ENCODE measurements around the gene PMPCB. TPM values are rescaled to one million over a fixed set of nuclear protein-coding genes. Genes with fewer than 3 reads are reported as not detected.
"Not testable (repeated sequence)": the region's sequence is repeated elsewhere in the genome, so short reads cannot be mapped to it uniquely, and the experiment has no call there.

The PMPCB gene
- 10 to 100 TPM; 20.6 to 64.6 (median 46.3) TPM for total RNA-seq

- TF ChIP-seq POLR2A (IDR thresholded peaks at IDR 0.05) (peak; percentile 44), EP300 (IDR thresholded peaks at IDR 0.05; ENCODE audit: low read depth) (no peak), POLR2AphosphoS5 (IDR thresholded peaks at IDR 0.05) (peak; percentile 13 to 74 (median 50)), CTCF (IDR thresholded peaks at IDR 0.05) (peak; percentile 95 to 98 (median 96))
- H3K9me3 ChIP-seq = no peaks in the 10 kb centered on the region
- H3K4me3 ChIP-seq = peak within 1 kb of the TSS; percentile 32 to 92 (median 71)
- H3K4me1 ChIP-seq = peaks cover 7 to 25% (median 15%) of the 10 kb centered on the region in 4 donors
- in situ Hi-C loops (cut with MboI; ENCODE audit: low pct_ligation_motif_present in 1 of 4, low pct_unique_long_range_greater_than_20kb in 1 of 4, low sequenced_read_pairs in 3 of 4) = loop anchor here in 1 of 4 donors (25.0 kb wide), 1 partner anchor 210 kb away; the partner anchor contains the start of gene ARMC10
- peak; percentile 97 for DNase-seq
- H3K36me3 ChIP-seq = peaks cover 0 to 28% (median 8%) of the 10 kb centered on the region in 4 donors
- intact Hi-C loops (cut with DNase I; ENCODE audit: low total_unique reads) = no loop called here
- H3K27me3 ChIP-seq = no peaks in the 10 kb centered on the region
- peak within 1 kb of the TSS; percentile 72 to 89 (median 86) for H3K27ac ChIP-seq
- WGBS, 2 donors (ENCODE audit: low coverage in 1 of 2) = 2 to 8% methylated on average over 9 to 50 of the region's 52 CpGs
These were observed at the start of gene PMPCB for GRCh38 chr7:103296901-103297836. PMPCB (plus strand) TSS chr7:103297435; CDS start chr7:103297460, 25 bp downstream.

- H3K4me3 ChIP-seq = not testable (repeated sequence)
These were observed 43.3 kb upstream of the PMPCB start for GRCh38 chr7:103253699-103254506.

GRCh38 chr7:103264054-103264453 lies 33.2 kb upstream of the PMPCB start:
- H3K4me3 ChIP-seq; DNase-seq; H3K27me3 ChIP-seq; H3K36me3 ChIP-seq; in situ Hi-C loops (cut with MboI; ENCODE audit: low pct_ligation_motif_present in 1 of 4, low pct_unique_long_range_greater_than_20kb in 1 of 4, low sequenced_read_pairs in 3 of 4); H3K4me1 ChIP-seq; H3K9me3 ChIP-seq; H3K27ac ChIP-seq; intact Hi-C loops (cut with DNase I; ENCODE audit: low total_unique reads): not testable (repeated sequence)
- WGBS, 2 donors (ENCODE audit: low coverage in 1 of 2) = 67 to 89% methylated on average over 1 to 2 of the region's 2 CpGs

More at GRCh38 chr7:103253699-103254506, 43.3 kb upstream of the PMPCB start:
- H3K27ac ChIP-seq; in situ Hi-C loops (cut with MboI; ENCODE audit: low pct_ligation_motif_present in 1 of 4, low pct_unique_long_range_greater_than_20kb in 1 of 4, low sequenced_read_pairs in 3 of 4); H3K9me3 ChIP-seq; H3K36me3 ChIP-seq; H3K4me1 ChIP-seq; DNase-seq; H3K27me3 ChIP-seq; intact Hi-C loops (cut with DNase I; ENCODE audit: low total_unique reads): not testable (repeated sequence)
- WGBS, 2 donors (ENCODE audit: low coverage in 1 of 2) = 29 to 38% methylated on average over 3 of the region's 3 CpGs

GRCh38 chr7:103266229-103266628 lies 31.0 kb upstream of the PMPCB start:
- H3K9me3 ChIP-seq; H3K4me3 ChIP-seq; H3K27me3 ChIP-seq; H3K27ac ChIP-seq; H3K36me3 ChIP-seq; DNase-seq; H3K4me1 ChIP-seq; intact Hi-C loops (cut with DNase I; ENCODE audit: low total_unique reads); in situ Hi-C loops (cut with MboI; ENCODE audit: low pct_ligation_motif_present in 1 of 4, low pct_unique_long_range_greater_than_20kb in 1 of 4, low sequenced_read_pairs in 3 of 4): not testable (repeated sequence)
- WGBS, 2 donors (ENCODE audit: low coverage in 1 of 2) = 52% methylated on average over 2 of the region's 2 CpGs; no CpG with 5 or more reads in 1 of the 2 donors

- H3K27me3 ChIP-seq; H3K27ac ChIP-seq; H3K4me3 ChIP-seq; H3K9me3 ChIP-seq; H3K36me3 ChIP-seq; H3K4me1 ChIP-seq; in situ Hi-C loops (cut with MboI; ENCODE audit: low pct_ligation_motif_present in 1 of 4, low pct_unique_long_range_greater_than_20kb in 1 of 4, low sequenced_read_pairs in 3 of 4); intact Hi-C loops (cut with DNase I; ENCODE audit: low total_unique reads); DNase-seq: not testable (repeated sequence)
- 93 to 94% methylated on average over 6 of the region's 6 CpGs for WGBS, 2 donors (ENCODE audit: low coverage in 1 of 2)
These were observed 23.9 kb upstream of the PMPCB start for GRCh38 chr7:103273374-103273773.

GRCh38 chr7:103274867-103275266 lies 22.4 kb upstream of the PMPCB start:
- H3K4me1 ChIP-seq; H3K9me3 ChIP-seq; H3K27me3 ChIP-seq; intact Hi-C loops (cut with DNase I; ENCODE audit: low total_unique reads); H3K36me3 ChIP-seq; DNase-seq; H3K27ac ChIP-seq; H3K4me3 ChIP-seq: not testable (repeated sequence)
- in situ Hi-C loops (cut with MboI; ENCODE audit: low pct_ligation_motif_present in 1 of 4, low pct_unique_long_range_greater_than_20kb in 1 of 4, low sequenced_read_pairs in 3 of 4) = loop anchor here in 1 of 4 donors (25.0 kb wide), 1 partner anchor 188 kb away; the partner anchor contains the start of gene ARMC10
- WGBS, 2 donors (ENCODE audit: low coverage in 1 of 2) = 98% methylated on average over 20 of the region's 24 CpGs; no CpG with 5 or more reads in 1 of the 2 donors

GRCh38 chr7:103278195-103278594 lies 19.0 kb upstream of the PMPCB start:
- H3K27ac ChIP-seq; H3K4me3 ChIP-seq; H3K9me3 ChIP-seq; intact Hi-C loops (cut with DNase I; ENCODE audit: low total_unique reads); H3K36me3 ChIP-seq; DNase-seq; H3K27me3 ChIP-seq: not testable (repeated sequence)
- in situ Hi-C loops (cut with MboI; ENCODE audit: low pct_ligation_motif_present in 1 of 4, low pct_unique_long_range_greater_than_20kb in 1 of 4, low sequenced_read_pairs in 3 of 4) = loop anchor here in 1 of 4 donors (25.0 kb wide), 1 partner anchor 191 kb away; the partner anchor contains the start of gene ARMC10
- H3K4me1 ChIP-seq = peaks cover 0 to 17% (median 9%) of the 10 kb centered on the region in 4 donors
- WGBS, 2 donors (ENCODE audit: low coverage in 1 of 2) = 88% methylated on average over 2 of the region's 2 CpGs; no CpG with 5 or more reads in 1 of the 2 donors

- WGBS, 2 donors (ENCODE audit: low coverage in 1 of 2) = 0% methylated on average over 3 to 12 of the region's 12 CpGs
- H3K27me3 ChIP-seq; H3K36me3 ChIP-seq; intact Hi-C loops (cut with DNase I; ENCODE audit: low total_unique reads); H3K9me3 ChIP-seq: not testable (repeated sequence)
- H3K4me3 ChIP-seq = peak overlapping the region; percentile 34 to 67 (median 48)
- DNase-seq = peak; percentile 9
- in situ Hi-C loops (cut with MboI; ENCODE audit: low pct_ligation_motif_present in 1 of 4, low pct_unique_long_range_greater_than_20kb in 1 of 4, low sequenced_read_pairs in 3 of 4) = loop anchor here in 1 of 4 donors (25.0 kb wide), 1 partner anchor 192 kb away; the partner anchor contains the start of gene ARMC10
- H3K27ac ChIP-seq = peak overlapping the region in 3 of 4 donors; percentile 17 to 74 (median 46)
- H3K4me1 ChIP-seq = peaks cover 0 to 17% (median 9%) of the 10 kb centered on the region in 4 donors
These were observed 17.6 kb upstream of the PMPCB start for GRCh38 chr7:103279636-103279962.

Data from transverse colon (tissue), 4 donors.